Measurements from ENCODE around the gene RAB31. TPM values are rescaled to one million over a fixed set of nuclear protein-coding genes. Genes with fewer than 3 reads are reported as not detected.

The RAB31 gene
- total RNA-seq, 2 donors from 2014 or later: 107 to 141 TPM

DNA sequence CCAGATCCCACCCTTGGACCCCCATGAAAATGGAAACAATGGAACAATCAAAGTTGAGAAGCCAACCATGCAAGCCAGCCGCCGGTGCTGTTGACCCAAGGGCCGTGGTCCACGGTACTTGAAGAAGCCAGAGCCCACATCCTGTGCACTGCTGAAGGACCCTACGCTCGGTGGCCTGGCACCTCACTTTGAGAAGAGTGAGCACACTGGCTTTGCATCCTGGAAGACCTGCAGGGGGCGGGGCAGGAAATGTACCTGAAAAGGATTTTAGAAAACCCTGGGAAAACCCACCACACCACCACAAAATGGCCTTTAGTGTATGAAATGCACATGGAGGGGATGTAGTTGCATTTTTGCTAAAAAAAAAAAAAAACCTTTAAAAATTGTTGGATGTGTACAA lies 151.1 kb downstream of the RAB31 start:
- intact Hi-C loops (cut with DNase I): no loop called here
- DNase-seq (ENCODE audit: low spot score): no peak

DNA sequence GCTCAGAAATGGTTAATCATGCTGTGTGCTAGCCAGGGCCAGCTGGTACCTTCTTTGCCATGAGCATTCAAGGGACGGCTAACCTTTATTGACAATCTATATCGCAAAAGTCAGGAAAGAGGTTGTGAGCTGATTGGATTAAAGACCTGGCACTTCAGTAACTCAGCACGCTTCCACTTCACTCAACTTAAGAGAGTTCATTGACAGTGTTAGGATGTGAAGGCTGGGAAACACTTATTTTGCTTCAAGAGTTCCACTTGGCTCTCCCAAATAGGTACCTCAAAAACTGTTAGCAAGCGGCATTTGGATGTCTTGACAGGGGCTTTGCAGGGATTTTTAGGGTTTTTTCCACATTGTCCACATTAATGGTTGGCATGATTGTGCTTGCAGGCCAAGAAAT lies 152.6 kb downstream of the RAB31 start:
- DNase-seq (ENCODE audit: low spot score): no peak
- intact Hi-C loops (cut with DNase I): no loop called here

- no peak for DNase-seq (ENCODE audit: low spot score)
- intact Hi-C loops (cut with DNase I): no loop called here
These were observed 153.1 kb downstream of the RAB31 start for GRCh38 chr18:9861157-9861556.

DNA sequence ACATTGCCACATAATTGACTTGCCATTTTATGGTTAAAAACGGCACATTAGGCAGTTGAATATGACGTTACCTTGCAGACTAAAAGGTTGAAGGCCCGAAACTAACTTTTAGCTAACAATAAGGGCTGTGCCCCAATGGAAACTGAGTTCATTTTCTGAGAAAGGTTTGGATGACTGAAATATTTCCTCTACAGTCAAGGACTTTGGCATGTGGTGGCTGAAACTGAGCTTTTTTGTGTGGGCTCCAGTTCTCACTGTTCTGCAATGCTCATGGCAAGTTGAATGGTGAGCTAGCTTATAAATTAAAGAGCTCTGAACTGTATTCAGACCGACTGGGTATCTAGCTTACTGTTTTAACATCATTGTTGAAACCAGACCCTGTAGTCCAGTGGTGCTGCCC lies 153.8 kb downstream of the RAB31 start:
- DNase-seq (ENCODE audit: low spot score): no peak
- intact Hi-C loops (cut with DNase I): no loop called here

GRCh38 chr18:9862686-9863085 lies 154.6 kb downstream of the RAB31 start:
- no peak for DNase-seq (ENCODE audit: low spot score)
- intact Hi-C loops (cut with DNase I): no loop called here

- intact Hi-C loops (cut with DNase I): no loop called here
- no peak for DNase-seq (ENCODE audit: low spot score)
These were observed 155.2 kb downstream of the RAB31 start for GRCh38 chr18:9863282-9863681.

DNA sequence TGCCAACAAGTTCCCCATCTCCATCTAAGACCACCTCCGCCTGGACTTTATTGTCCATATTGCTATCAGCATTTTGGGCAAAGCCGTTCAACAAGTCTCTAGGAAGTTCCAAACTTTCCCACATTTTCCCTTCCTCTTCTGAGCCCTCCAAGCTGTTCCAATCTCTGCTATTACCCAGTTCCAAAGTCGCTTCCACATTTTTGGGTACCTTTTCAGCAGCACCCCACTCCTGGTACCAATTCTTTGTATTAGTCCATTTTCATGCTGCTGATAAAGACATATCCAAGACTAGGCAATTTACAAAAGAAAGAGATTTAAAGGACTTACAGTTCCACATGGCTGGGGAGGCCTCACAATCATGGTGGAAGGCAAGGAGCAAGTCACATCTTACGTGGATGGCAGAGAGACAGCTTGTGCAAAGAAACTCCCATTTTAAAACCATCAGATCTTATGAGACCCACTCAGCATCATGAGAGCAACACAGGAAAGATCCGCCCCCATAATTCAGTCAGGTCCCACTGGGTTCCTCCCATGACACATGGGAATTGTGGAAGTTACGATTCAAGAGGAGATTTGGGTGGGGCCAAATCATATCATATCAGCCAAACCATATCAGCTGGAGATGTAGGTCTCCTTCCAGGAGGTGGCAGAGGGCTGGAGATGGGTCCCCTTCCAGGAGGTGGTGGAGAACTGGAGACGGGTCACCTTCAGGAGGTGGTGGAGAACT lies 157.8 kb downstream of the RAB31 start:
- intact Hi-C loops (cut with DNase I): no loop called here
- no peak for DNase-seq (ENCODE audit: low spot score)

- intact Hi-C loops (cut with DNase I): no loop called here
- no peak for DNase-seq (ENCODE audit: low spot score)
These were observed 158.5 kb downstream of the RAB31 start for GRCh38 chr18:9866627-9867026.

DNA sequence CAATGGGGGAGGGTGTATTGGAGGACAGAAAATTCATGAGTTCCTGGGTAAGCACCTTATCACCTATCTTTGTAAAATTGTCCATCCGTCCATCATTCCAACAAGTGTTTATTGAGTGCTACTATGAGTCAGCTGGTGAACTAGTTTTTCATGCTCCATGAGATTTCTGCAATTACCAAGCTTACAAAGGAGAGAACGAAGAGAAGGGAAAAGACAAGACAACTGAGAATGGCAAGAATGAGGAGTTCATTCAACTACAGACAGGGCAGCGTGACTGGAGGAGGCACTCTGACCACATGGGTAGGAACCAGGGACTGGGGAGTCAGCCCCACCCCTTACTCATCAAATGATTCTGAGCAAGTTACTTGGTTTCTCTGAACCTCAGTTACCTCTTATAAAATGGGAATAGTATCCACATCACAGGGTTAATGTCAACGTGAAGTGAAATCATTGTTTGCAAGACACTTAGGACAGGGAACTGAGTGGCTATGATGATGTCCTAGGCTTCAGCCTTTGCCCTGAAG lies 159.0 kb downstream of the RAB31 start:
- intact Hi-C loops (cut with DNase I): no loop called here
- DNase-seq (ENCODE audit: low spot score): no peak

DNA sequence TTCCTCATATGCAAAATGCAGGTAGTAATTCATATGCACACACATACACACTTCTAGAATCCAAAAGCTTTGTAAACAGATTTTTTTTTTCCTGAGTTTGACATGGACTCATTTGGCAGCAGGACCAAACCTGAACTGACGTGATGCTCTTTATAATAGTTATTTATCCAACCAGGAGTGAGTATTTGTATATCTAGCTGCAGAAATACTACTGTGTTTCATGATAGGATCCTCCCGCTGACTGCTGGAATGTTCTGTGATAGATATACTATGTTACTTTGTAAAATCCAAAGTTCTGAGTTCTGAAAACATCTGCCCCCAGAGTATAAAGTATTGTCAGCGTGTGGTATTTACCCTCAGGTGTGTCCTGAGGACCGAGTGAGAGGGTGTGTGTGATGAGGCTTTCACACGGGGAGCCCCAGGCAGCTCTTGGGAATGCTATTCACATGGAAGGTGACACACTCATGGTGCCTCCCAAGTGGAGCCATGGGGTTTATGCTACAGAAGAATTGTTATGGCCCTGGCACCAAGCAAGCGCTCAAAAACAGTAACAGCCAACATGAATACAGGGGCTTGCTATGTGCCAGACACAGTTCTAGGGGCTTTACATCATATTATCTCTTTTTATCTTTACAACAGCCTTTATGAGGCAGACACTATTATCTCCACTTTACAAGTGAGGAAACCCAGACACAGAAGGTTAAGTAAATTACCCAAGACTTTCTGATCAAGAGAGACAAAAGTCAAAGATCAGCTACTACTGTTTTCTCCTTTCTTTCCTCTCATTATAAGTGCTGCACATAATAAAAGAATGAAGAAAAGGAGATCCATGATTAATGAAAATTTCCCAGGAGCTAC lies 161.0 kb downstream of the RAB31 start:
- intact Hi-C loops (cut with DNase I): no loop called here
- no peak for DNase-seq (ENCODE audit: low spot score)

- intact Hi-C loops (cut with DNase I): no loop called here
- no peak for DNase-seq (ENCODE audit: low spot score)
These were observed 161.8 kb downstream of the RAB31 start for GRCh38 chr18:9869715-9870430.

GRCh38 chr18:9870431-9871008 lies 162.4 kb downstream of the RAB31 start:
- intact Hi-C loops (cut with DNase I): no loop called here
- DNase-seq (ENCODE audit: low spot score): no peak

- DNase-seq (ENCODE audit: low spot score): no peak
- intact Hi-C loops (cut with DNase I): no loop called here
These were observed 163.2 kb downstream of the RAB31 start for GRCh38 chr18:9871244-9871746.

GRCh38 chr18:9872823-9873222 lies 164.7 kb downstream of the RAB31 start:
- intact Hi-C loops (cut with DNase I): no loop called here
- DNase-seq (ENCODE audit: low spot score): no peak

- DNase-seq (ENCODE audit: low spot score): no peak
- intact Hi-C loops (cut with DNase I): no loop called here
These were observed 166.6 kb downstream of the RAB31 start for GRCh38 chr18:9874728-9875127.

DNA sequence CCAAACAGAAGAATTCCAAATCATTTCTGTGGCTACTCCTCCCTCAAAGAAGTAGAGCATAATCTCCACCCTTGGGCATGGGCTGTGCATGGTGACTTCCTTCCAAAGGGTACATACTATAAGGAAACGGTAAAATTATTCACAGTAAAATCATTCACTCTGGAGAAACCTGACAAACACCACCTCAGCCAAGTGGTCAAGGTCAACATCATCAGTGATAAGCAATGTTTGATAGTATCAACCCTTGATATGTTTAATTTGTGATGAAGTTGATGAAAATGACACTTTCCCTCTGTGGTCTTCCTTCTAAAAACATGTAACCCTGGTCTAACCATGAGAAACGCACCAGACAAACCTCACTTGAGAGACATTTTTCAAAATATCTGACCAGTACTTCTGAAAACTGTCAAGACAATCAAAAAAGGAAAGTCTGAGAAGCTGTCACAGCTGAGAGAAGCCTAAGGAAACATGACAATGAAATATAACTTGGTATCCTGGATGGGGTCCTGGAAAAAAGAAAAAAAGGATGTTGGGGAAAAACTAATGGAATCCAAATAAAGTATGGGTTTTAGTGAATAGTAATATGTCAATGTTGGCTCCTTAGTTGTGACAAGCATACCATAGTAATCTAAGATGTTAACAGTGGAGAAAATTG lies 168.2 kb downstream of the RAB31 start:
- intact Hi-C loops (cut with DNase I): no loop called here
- DNase-seq (ENCODE audit: low spot score): no peak

- DNase-seq (ENCODE audit: low spot score): no peak
- intact Hi-C loops (cut with DNase I): no loop called here
These were observed 169.0 kb downstream of the RAB31 start for GRCh38 chr18:9876867-9877654.

DNA sequence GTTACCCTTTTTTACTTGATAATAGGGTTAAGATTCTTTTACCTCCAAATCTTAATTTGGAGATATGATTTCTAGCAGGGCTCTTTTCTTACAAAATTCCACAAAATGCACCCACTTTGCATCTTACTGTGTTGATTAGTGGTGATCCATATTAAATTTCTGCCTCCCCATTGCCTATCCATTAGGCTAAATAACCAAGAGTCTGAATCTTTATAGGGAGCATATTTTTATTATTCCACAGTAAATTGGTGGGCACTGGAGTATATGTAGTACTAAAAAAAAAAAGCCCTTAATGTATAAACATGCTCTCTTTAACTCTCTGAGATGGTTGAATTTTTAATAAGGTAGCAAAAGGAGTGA lies 169.5 kb downstream of the RAB31 start:
- no peak for DNase-seq (ENCODE audit: low spot score)
- intact Hi-C loops (cut with DNase I): no loop called here

Data from posterior vena cava (tissue), 2 donors.